T-helper 1 cell treated with Interleukin-12 subunit alpha and Interleukin-12 subunit beta and Interleukin-4 antibody, amounts not matched to agents 30 μg/mL and 1 μg/mL, for 36 hours (primary cell): ENCODE results near the gene ACBD4.

ENCODE experiments used
- H3K27ac Mint-ChIP-seq: one replicate; pipeline ENCODE4 v1.8.0; 2021; ENCODE audit warnings: mild to moderate bottlenecking, mixed read lengths
- H3K27me3 Mint-ChIP-seq: one replicate; pipeline ENCODE4 v1.8.0; 2021; ENCODE audit warnings: low read depth, mixed read lengths
- H3K36me3 Mint-ChIP-seq: one replicate; pipeline ENCODE4 v1.8.0; 2021; ENCODE audit warnings: low read depth, mixed read lengths
- H3K4me1 Mint-ChIP-seq: one replicate; pipeline ENCODE4 v1.8.0; 2021; ENCODE audit warnings: low read depth, mixed read lengths
- H3K4me3 Mint-ChIP-seq: one replicate; pipeline ENCODE4 v1.8.0; 2021; ENCODE audit warnings: mild to moderate bottlenecking, moderate library complexity, mixed read lengths
- H3K9me3 Mint-ChIP-seq: one replicate; pipeline ENCODE4 v1.8.0; 2021; ENCODE audit warnings: mixed read lengths

Gene ACBD4

DNA sequence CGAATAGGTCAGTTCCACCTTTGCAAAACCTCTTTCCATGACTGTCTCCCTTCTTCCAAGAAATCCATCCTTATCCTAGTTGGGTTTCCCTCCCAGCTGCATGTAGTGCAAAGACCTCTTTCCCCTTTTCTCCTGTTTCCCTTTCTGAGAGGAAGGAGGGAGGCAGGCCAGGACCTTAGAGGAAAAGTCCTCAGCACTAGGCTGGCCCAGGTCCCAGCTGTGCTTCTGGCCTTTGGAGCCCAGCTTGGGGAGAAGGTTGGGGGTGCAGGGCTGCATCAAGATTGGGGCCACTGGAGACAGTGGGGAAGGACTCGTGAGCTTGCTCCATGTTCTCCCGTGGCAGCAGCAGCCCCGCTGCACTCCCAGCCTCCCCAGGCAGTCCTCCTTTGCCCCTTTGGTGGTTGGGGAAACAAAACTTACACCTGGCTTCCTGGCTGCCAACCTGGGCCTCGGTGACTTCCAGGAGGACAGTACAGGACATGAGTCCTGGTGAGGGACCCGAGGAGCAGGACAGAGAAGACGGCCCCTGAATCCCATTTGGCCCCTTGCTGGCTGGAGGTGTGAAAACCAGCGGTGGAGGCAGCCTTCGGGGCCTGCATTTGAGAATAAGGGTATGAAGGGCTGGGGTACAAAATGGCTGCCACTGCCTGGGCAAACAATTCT lies 26.7 kb downstream of the ACBD4 start:
- Mint-ChIP-seq H3K27ac (peak overlapping the region; percentile 99), H3K9me3 (no peaks in the 10 kb centered on the region), H3K27me3 (no peaks in the 10 kb centered on the region), H3K36me3 (peaks cover 24% of the 10 kb centered on the region), H3K4me1 (peaks cover 22% of the 10 kb centered on the region), H3K4me3 (peak overlapping the region; percentile 99)

GRCh38 chr17:45164734-45165269 lies 29.3 kb downstream of the ACBD4 start:
- Mint-ChIP-seq H3K27ac (no peak overlapping the region), H3K4me1 (peaks cover 12% of the 10 kb centered on the region), H3K27me3 (no peaks in the 10 kb centered on the region), H3K36me3 (peaks cover 14% of the 10 kb centered on the region), H3K4me3 (no peak overlapping the region), H3K9me3 (no peaks in the 10 kb centered on the region)

DNA sequence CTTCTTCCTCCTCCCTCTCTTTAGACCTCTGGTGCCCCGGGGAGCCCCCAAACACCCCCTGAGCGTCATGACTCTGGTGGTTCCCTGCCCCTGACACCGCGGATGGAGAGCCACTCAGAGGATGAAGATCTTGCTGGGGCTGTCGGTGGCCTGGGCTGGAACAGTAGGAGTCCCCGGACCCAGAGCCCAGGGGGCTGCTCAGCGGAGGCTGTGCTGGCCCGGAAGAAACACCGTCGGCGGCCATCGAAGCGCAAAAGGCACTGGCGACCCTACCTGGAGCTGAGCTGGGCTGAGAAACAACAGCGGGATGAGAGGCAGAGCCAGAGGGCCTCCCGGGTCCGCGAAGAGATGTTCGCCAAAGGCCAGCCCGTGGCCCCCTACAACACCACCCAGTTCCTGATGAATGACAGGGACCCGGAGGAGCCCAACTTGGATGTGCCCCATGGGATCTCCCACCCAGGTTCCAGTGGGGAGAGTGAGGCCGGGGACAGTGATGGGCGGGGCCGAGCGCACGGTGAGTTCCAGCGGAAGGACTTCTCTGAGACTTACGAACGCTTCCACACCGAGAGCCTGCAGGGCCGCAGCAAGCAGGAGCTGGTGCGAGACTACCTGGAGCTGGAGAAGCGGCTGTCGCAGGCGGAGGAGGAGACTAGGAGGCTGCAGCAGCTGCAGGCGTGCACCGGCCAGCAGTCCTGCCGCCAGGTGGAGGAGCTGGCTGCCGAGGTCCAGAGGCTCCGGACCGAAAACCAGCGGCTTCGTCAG lies 33.7 kb downstream of the ACBD4 start:
- H3K36me3 Mint-ChIP-seq, result peaks cover 3% of the 10 kb centered on the region
- no peak overlapping the region for H3K4me3 Mint-ChIP-seq
- no peak overlapping the region for H3K27ac Mint-ChIP-seq
- no peaks in the 10 kb centered on the region for H3K27me3 Mint-ChIP-seq
- H3K4me1 Mint-ChIP-seq, result peaks cover 20% of the 10 kb centered on the region
- H3K9me3 Mint-ChIP-seq, result no peaks in the 10 kb centered on the region

DNA sequence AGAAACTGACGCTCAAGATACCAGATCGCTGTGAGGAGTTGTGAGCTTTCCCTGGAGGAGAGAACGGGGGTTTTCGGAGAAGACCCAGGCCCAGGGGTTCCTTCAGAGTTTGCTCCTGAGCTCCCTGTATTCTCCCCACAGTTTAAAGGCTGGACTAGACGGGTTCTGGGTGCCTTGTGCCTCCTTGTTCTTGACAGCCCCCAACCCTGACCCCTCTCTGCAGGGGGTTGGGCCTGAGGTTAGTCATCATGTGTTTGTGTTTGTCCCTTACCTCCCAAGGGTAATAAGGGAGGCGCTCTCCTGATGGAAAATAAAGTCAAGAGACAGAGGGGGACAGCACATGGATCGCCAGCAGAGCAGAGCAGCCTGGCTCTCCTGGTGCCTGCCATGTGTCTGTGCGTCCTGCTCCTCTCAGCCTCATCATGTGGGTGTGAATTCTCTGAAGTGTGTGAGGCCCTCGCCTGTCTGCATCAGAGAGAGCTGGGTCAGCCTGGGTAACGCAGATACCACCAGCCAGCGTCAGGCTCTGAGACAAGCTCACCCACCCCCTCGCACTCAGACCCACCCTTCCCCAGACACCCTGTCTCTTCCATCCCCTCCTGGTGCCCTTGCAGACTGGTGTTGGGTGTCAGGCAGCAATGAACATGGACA lies 34.9 kb downstream of the ACBD4 start:
- Mint-ChIP-seq H3K36me3 (no peaks in the 10 kb centered on the region), H3K9me3 (no peaks in the 10 kb centered on the region), H3K27me3 (no peaks in the 10 kb centered on the region), H3K27ac (peak overlapping the region; percentile 73), H3K4me1 (peaks cover 15% of the 10 kb centered on the region), H3K4me3 (no peak overlapping the region)

DNA sequence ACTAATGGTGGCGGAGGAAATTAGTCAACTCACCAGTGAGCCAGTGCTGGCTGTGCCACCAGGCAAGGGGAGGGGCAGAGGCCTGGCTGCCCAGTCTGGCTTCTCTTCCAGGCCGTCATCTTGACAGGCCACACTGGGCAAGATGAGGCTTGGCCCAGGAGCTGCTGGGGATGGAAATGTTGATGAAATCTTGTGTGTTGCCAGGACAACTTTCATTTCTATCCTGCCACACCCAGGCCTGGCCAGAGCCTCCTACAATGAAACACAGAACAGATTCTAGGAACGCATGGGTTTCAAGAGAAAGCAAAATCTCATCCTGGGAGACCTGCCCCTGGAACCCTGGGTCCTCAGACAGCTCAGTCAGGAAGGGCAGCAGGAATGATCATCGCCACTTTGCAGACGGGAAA lies 35.4 kb downstream of the ACBD4 start:
- H3K4me3 Mint-ChIP-seq, result no peak overlapping the region
- no peaks in the 10 kb centered on the region for H3K9me3 Mint-ChIP-seq
- H3K36me3 Mint-ChIP-seq, result no peaks in the 10 kb centered on the region
- H3K27me3 Mint-ChIP-seq, result no peaks in the 10 kb centered on the region
- peak overlapping the region; percentile 73 for H3K27ac Mint-ChIP-seq
- peaks cover 14% of the 10 kb centered on the region for H3K4me1 Mint-ChIP-seq

DNA sequence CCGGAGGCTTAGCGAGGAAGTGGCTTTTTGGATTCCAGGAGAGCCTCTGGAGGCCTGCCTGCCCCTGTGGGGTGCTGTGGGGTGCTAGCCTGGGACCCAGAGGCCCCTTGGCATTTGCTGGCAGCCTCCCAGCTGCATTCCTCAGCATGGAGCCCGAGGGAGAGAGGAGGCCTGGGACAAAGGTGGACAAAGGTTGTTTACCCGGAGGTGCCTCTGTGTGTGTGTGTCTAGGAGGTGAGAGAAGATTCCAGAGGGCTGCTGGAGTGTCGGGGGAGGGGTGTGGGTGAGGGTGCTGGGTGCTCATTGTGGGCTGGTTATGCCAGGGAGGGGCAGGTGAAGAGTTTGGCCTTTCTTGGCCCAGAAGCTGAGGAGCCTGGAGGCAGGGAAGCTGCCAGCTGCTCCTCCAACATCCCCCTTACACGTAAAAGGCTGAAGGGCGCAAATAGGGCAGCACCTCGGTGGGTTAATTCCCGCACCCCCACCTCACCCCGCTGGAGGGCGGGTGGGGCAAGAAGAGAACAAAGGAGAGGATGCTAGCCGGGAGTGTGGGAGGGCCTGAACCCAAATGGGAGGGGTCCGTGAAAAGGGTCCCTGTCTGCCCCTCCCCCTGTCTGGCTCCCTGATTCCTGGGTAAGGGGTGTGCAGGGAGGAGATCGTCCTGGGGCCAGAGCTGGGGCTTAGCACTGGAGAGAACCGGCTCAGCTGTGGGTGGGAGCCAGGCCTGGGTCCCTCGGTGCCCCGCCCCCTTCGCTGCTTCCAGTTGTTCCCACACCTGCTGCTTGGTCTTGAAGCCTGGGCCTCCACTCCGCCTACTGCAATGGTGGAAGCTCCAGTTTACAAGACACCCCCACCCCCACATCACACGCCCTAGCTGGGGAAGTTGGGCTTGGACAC lies 36.1 kb downstream of the ACBD4 start:
- Mint-ChIP-seq H3K9me3 (no peaks in the 10 kb centered on the region), H3K27me3 (no peaks in the 10 kb centered on the region), H3K4me3 (no peak overlapping the region), H3K36me3 (no peaks in the 10 kb centered on the region), H3K4me1 (peaks cover 14% of the 10 kb centered on the region), H3K27ac (peak overlapping the region; percentile 73)

- H3K9me3 Mint-ChIP-seq, result no peaks in the 10 kb centered on the region
- H3K4me1 Mint-ChIP-seq, result peaks cover 14% of the 10 kb centered on the region
- H3K4me3 Mint-ChIP-seq, result no peak overlapping the region
- no peaks in the 10 kb centered on the region for H3K36me3 Mint-ChIP-seq
- H3K27me3 Mint-ChIP-seq, result no peaks in the 10 kb centered on the region
- H3K27ac Mint-ChIP-seq, result peak overlapping the region; percentile 62
Observed at GRCh38 chr17:45172232-45172540, 36.7 kb downstream of the ACBD4 start.

GRCh38 chr17:45172541-45173286 lies 37.2 kb downstream of the ACBD4 start:
- no peaks in the 10 kb centered on the region for H3K9me3 Mint-ChIP-seq
- H3K36me3 Mint-ChIP-seq, result no peaks in the 10 kb centered on the region
- no peaks in the 10 kb centered on the region for H3K27me3 Mint-ChIP-seq
- H3K27ac Mint-ChIP-seq, result peak overlapping the region; percentile 90
- peak overlapping the region; percentile 79 for H3K4me3 Mint-ChIP-seq
- H3K4me1 Mint-ChIP-seq, result peaks cover 14% of the 10 kb centered on the region

- Mint-ChIP-seq H3K9me3 (no peaks in the 10 kb centered on the region), H3K4me1 (peaks cover 14% of the 10 kb centered on the region), H3K4me3 (no peak overlapping the region), H3K36me3 (no peaks in the 10 kb centered on the region), H3K27me3 (no peaks in the 10 kb centered on the region), H3K27ac (no peak overlapping the region)
Observed at GRCh38 chr17:45175759-45176115, 40.2 kb downstream of the ACBD4 start.

- Mint-ChIP-seq H3K9me3 (no peaks in the 10 kb centered on the region), H3K27me3 (no peaks in the 10 kb centered on the region), H3K4me3 (no peak overlapping the region), H3K36me3 (no peaks in the 10 kb centered on the region), H3K27ac (no peak overlapping the region), H3K4me1 (peaks cover 5% of the 10 kb centered on the region)
Observed at GRCh38 chr17:45177563-45177962, 42.1 kb downstream of the ACBD4 start.

GRCh38 chr17:45184144-45184543 lies 48.7 kb downstream of the ACBD4 start:
- H3K27me3 Mint-ChIP-seq, result no peaks in the 10 kb centered on the region
- H3K36me3 Mint-ChIP-seq, result no peaks in the 10 kb centered on the region
- H3K27ac Mint-ChIP-seq, result no peak overlapping the region
- H3K9me3 Mint-ChIP-seq, result no peaks in the 10 kb centered on the region
- H3K4me3 Mint-ChIP-seq, result no peak overlapping the region
- no peaks in the 10 kb centered on the region for H3K4me1 Mint-ChIP-seq

- Mint-ChIP-seq H3K4me3 (no peak overlapping the region), H3K36me3 (no peaks in the 10 kb centered on the region), H3K9me3 (no peaks in the 10 kb centered on the region), H3K4me1 (no peaks in the 10 kb centered on the region), H3K27ac (no peak overlapping the region), H3K27me3 (no peaks in the 10 kb centered on the region)
Observed at GRCh38 chr17:45186801-45187354, 51.4 kb downstream of the ACBD4 start.

- Mint-ChIP-seq H3K4me3 (no peak overlapping the region), H3K9me3 (no peaks in the 10 kb centered on the region), H3K36me3 (no peaks in the 10 kb centered on the region), H3K27me3 (no peaks in the 10 kb centered on the region), H3K27ac (no peak overlapping the region), H3K4me1 (no peaks in the 10 kb centered on the region)
Observed at GRCh38 chr17:45189009-45189408, 53.5 kb downstream of the ACBD4 start.
